ENCODE measurements around the gene PLN. TPM values are rescaled to one million over a fixed set of nuclear protein-coding genes. Genes with fewer than 3 reads are reported as not detected.

PLN gene
- total RNA-seq, 4 donors from 2014 or later = 6.1 to 14.2 (median 8.5) TPM

- TF ChIP-seq CTCF (IDR thresholded peaks at IDR 0.05; ENCODE audit: low read depth) = no peak
These were observed 23.4 kb upstream of the PLN start for GRCh38 chr6:118524686-118525085.

GRCh38 chr6:118525913-118526780, 21.9 kb upstream of the PLN start:
- no peak for TF ChIP-seq CTCF (IDR thresholded peaks at IDR 0.05; ENCODE audit: low read depth)

- no peak for TF ChIP-seq CTCF (IDR thresholded peaks at IDR 0.05; ENCODE audit: low read depth)
These were observed 20.0 kb upstream of the PLN start for GRCh38 chr6:118528129-118528528.

GRCh38 chr6:118529756-118530155, 18.3 kb upstream of the PLN start:
- no peak for TF ChIP-seq CTCF (IDR thresholded peaks at IDR 0.05; ENCODE audit: low read depth)

GRCh38 chr6:118530942-118531341, 17.2 kb upstream of the PLN start:
- TF ChIP-seq CTCF (IDR thresholded peaks at IDR 0.05; ENCODE audit: low read depth) = no peak

GRCh38 chr6:118535176-118535844, 12.8 kb upstream of the PLN start:
- no peak for TF ChIP-seq CTCF (IDR thresholded peaks at IDR 0.05; ENCODE audit: low read depth)

GRCh38 chr6:118536478-118536877, 11.6 kb upstream of the PLN start:
- TF ChIP-seq CTCF (IDR thresholded peaks at IDR 0.05; ENCODE audit: low read depth) = no peak
